ENCODE results near the gene MYCL.
"Not testable (repeated sequence)": the region's sequence is repeated elsewhere in the genome, so short reads cannot be mapped to it uniquely, and the experiment has no call there.

The MYCL gene

DNA sequence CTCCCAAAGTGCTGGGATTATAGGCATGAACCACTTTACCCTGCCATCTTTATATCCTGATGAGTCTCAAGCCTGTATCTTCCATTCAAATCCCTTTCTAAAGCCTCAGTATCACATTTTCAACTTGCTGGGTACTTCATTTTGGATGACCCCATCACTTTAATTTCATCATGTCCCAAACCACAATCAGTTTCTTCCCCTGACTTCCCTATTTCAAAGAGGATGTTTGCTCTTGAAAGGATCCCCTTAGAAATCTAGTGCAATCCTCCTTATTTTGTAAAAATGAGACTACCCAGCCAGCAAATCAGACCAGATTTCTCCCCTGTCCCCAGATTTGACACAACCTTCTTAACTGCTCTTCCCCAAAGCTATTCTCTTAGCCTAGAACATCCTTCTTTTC lies 11.4 kb downstream of the MYCL start:
- no peak for DNase-seq (ENCODE audit: low read depth)

DNA sequence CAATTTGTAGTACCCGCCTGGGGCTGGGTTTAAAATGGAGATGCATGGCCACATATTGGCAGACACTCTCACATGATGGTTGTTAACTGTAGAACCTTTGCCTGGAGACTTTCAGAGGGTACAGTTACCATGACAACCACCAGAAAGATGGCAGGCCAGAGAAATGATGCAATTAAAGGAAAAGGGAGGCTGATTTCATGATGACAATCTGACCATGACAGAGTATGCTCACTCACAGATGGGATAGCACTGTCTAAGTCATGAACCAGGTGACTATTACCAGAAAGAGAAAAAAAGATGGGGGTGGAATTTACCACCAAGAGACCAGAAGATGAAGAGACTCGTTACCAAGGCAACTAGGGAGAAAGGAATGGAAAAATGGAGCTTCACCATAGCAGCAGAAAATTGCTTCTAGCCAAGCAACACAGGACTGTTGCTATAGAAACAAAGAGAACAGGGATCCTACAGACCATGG lies 14.9 kb downstream of the MYCL start:
- peak; percentile 21 for DNase-seq (ENCODE audit: low read depth)

DNA sequence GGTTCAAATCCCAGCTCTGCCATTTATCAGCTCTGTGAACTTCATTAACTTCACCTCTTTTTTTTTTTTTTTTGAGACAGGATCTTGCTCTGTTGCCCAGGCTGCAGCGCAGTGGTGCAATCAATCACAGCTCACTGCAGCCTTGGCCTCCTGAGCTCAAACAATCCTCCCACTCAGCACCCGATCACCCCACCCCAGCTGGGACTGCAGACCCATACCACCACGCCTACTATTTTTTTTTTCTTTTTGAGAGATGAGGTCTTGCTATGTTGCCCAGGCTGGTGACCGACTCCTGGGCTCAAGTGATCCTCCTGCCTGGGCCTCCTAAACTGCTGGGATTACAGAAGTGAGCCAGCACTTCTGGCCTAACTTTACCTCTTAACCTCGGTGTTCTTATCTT lies 16.2 kb downstream of the MYCL start:
- DNase-seq (ENCODE audit: low read depth), result no peak

DNA sequence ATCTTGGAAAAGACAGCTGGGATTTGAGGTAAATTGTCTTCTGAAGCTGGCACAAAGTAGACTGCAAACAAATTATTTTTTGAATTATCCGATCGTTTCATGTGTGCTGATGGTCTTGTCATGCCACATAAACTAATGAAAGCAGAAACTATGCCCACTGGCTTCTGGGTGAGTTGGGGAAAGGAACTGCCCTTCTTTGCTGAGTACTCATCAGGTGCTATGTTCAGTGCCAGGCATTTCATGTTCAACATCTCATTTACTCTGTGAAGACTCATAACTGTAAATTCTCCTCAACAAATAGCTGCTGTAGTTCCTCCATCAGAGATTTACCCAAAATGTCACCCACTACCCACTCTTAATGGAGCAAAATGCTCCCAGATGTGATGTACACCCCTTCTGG lies 19.6 kb downstream of the MYCL start:
- no peak for DNase-seq (ENCODE audit: low read depth)

DNA sequence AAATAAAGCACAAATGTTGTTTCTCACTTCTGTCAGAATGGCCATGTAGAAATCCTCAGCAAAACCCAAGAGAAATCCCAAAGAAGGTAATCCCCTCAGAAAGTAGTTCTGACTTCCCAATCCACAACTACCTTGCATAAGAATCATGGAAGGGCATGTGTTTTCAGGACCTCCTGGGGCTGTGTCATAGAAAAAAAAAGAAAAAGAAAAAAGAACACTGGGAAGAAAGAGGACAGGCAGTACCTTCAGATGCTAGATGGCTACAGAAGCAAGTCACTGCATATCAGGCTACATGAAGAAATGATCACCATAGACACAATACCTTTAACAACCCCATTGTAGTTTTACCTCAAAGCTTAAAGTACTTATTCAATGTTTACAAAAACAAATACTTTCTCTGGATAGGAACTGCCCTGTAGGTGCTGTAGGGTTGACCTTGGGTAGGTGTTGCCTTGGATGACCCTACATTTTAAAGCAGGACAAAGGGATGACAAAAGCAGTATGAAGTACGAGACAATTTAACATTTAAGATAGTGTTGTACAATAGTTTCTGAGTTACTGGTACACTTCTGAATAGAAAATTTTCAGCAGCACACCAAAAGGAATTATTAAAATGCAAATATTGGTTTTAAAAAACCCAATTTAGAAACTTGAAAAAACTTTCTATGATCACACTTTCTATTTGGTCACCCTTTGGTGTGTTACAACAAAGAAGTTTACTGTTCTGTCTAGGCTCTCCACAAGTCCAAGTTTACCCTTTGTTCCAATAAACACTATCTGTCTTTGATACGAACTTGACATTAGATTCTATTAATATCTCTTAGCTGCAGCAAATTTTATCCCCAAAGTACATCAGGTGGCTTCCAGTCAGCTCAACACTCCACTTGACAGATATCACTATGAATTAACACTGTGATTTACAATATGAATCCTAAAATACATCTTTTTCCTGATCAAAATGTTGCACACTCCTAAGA lies 23.4 kb downstream of the MYCL start:
- no peak for DNase-seq (ENCODE audit: low read depth)

DNA sequence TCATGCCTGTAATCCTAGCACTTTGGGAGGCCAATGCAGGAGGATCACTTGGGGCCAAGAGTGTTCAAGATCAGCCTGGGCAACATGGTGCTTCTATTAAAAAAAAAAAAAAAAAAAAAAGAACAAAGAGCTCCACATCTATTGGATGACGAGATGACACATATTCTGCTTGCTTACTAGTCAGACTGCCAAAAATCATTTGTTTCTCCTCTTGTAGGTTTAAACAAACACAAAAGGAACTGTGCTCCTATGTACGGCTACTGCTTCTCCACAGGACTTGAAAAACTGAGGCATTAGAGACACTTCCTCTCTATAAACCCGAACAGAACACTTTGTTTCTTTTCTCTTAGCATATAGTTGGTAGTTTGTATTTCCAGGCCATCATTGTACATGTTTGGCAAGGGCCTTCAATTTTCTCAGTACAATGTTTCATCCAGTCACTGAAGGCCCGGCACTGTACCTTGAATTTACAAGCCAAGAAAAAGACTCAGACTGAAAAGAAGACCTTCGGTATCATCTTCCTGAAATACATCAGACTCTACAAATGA lies 24.4 kb downstream of the MYCL start:
- DNase-seq (ENCODE audit: low read depth), result no peak

DNA sequence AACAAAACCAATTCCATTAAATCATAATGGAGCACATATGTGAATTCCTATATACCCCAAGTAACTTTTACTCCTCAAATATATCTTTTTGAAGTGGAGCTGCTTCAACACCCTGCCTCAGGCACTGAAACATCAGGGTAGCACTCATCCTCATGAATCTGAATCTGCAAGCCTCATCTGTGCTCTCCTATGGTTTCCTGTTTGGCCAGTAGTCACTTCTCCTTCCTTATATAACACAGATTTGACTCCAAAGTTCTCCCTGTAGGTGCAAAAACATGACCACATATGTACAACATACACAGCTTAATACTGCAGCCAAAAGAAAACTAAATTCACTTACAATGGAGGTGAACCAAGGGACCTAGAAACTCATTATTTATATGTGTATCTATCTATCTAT lies 25.6 kb downstream of the MYCL start:
- no peak for DNase-seq (ENCODE audit: low read depth)

DNA sequence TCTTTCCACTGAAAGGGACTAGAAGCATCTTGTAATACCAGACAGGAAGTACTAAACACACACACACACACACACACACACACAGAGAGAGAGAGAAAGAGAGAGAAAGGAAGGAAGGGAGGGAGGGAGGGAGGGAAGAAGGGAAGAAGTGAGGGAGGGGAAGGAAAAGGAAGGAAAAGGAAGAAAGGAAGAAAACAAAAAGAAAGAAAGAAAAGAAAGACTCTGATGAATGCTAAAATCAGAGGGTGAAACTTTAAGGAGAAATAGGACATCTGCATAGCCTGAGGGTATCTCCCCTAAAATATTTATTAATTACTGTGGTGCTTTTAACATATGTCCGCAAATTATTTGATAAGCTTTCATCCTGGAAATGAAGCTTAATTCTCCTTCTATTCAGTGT lies 29.0 kb downstream of the MYCL start:
- DNase-seq (ENCODE audit: low read depth), result no peak

DNA sequence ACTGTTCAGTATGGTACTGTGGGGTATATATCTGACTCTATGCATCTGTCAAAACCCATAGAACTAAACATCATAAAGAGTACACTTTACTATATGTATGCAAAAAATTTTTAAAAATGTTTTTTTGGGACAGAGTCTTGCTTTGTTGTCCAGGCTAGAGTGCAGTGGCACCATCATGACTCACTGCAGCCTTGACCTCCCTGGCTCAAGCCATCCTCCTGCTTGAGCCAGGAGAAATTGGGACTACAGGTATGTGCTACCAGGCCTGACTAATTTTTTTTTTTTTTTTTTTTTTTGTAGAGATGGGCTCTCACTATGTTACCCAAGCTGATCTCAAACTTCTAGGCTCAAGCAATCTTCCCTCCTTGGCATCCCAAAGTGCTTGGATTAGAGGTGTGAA lies 29.9 kb downstream of the MYCL start:
- DNase-seq (ENCODE audit: low read depth), result no peak

DNA sequence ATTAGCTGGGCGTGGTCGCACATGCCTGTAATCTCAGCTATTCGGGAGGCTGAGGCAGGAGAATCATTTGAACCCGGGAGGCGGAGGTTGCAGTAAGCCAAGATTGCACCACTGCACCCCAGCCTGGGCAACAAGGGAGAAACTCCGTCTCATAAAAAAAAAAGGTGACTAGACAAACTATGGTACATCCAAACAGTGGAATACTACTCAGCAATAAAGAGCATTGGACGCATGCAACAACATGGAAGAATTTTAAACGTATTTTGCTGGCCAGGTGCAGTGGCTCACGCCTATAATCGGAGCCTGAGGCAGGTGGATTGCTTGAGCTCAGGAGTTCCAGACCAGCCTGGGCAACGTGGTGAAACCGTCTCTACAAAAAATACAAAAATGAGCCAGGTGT lies 30.7 kb downstream of the MYCL start:
- DNase-seq (ENCODE audit: low read depth), result not testable (repeated sequence)

DNA sequence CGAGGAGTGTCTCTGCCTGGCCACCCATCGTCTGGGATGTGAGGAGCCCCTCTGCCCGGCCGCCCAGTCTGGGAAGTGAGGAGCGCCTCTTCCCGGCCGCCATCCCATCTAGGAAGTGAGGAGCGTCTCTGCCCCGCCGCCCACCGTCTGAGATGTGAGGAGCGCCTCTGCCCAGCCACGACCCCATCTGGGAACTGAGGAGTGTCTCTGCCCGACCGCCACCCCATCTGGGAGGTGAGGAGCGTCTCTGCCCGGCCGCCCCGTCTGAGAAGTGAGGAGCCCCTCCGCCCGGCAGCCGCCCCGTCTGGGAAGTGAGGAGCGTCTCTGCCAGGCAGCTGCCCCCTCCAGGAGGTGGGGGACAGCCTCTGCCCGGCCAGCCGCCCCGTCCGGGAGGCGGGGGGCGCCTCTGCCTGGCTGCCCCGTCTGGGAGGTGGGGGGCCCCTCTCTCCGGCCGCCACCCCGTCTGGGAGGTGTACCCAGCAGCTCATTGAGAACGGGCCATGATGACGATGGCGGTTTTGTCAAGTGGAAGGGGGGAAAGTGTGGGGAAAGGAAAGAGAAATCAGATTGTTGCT lies 32.1 kb downstream of the MYCL start:
- not testable (repeated sequence) for DNase-seq (ENCODE audit: low read depth)

DNA sequence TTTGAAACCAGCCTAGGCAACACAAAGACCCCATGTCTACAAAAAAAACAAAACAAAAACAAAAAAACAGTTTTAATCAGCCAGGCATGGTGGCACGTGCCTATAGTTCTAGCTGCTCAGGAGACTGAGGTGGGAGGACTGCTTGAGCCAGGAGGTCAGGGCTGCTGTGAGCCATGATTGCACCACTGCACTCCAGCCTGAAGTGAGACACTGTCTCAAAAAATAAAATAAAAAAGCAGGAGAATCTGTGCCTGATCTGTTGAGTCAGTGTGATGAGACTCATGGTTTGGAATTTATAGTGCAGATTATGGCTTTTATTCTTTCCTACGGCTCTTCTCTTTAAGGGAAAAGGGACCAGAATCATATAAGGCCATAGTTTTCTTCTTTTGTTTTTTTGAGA lies 35.0 kb downstream of the MYCL start:
- peak; percentile 17 for DNase-seq (ENCODE audit: low read depth)

DNA sequence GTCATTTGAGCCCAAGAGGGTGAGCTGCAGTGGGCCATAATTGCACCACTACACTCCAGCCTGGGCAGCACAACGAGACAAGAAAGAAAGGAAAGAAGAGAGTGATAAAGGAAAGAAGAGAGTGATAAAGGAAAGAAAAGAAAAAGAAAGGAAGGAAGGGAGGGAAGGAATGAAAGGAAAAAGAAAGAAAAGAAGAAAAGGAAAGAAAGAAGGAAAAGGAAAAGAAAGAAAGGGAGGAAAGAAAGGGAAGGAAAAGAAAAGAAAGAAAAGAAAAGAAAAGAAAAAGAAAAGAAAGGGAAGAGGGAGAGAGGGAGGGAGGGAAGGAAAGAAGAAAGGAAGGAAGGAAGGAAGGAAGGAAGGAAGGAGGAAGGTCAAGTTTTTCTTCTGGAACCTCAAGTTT lies 36.0 kb downstream of the MYCL start:
- no peak for DNase-seq (ENCODE audit: low read depth)

DNA sequence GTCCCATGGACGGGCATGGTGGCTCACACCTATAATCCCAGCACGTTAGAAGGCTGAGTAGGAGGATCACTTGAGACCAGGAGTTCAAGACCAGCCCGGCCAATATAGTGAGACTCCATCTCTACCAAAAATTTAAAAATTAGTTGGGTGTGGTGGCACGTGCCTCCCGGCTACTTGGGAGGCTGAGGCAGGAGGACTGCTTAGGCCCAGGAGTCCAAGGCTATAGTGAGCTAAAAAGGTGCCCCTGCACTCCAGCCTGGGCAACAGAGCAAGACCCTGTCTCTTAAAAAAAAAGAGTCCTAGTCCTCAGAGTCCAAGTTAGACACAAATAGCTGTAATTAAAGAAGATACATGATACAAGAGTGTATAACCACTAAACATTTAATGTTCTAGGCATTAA lies 38.5 kb downstream of the MYCL start:
- no peak for DNase-seq (ENCODE audit: low read depth)

DNA sequence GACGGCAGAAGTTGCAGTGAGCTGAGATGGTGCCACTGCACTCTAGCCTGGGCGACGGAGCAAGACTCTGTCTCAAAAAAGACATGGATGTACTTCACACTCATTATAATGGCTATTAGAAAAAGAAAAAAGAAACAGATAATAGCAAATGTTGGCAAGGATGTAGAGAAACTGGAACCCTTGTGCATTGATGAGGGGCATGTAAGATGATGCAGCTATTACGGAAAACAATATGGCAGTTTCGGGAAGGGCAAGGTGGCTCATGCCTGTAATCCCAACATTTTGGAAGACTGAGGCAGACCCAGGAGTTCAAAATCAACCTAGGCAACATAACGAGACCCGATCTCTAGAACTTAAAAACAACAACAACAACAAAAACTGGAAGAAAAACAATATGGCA lies 40.7 kb downstream of the MYCL start:
- DNase-seq (ENCODE audit: low read depth), result no peak

DNA sequence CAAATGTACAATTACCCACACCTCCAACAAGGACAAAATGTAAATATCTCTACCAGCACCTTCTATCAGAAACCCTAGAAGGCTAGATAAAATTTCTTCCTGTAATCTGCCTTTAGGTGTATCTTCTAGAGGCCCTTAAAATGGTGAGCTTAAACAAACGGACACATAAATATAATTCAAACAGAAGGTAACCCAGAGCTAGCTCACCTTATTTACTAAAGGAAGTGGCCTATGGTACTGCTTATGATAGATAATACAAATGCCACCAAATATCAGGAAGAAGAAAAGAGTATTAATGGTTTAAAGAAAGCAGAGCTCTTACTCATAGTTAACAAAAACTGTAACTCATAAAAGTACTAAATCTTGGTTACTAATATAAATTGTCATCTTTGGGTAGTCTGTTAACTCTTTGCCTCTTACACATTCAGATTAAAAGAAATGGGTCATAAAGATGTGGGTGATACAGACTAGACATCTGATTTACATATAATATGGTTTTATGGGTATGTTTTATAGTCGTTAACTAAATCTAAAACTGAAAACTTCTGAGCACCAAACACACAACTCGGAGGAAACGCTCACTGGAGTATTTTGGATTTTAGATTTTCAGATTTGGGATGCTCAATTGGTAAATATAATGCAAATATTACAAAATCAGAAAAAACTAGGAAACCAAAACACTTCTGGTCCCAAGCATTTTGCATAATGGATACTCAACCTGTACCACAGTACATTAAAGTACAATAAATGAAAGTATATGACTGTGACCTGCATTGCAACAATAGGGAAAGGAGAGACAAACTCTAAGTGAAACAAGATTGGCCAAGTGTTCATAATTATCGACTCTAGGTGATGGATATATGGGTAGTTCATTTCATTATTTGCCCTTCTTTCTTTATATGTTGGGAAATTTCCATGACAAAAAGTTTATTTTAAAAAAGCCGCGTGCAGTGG lies 41.6 kb downstream of the MYCL start:
- DNase-seq (ENCODE audit: low read depth), result no peak

DNA sequence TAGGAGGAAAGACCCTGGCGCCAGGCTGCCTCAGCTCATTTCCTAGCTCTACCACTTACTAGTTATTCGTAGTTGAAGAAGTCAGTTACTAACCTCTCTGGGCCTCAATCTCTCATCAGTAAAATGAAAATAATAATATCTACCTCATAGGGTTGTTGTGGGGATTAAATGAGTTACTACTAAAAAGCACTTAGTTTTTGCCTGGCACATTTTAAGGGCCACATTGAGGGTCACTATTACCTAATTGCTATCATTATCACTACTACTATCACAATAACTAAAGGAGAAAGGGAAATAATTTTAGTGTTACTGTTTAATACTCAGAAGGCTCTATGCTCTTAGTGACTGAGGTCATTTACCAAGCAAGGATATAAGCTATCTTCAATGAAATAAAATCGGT lies 43.4 kb downstream of the MYCL start:
- DNase-seq (ENCODE audit: low read depth), result no peak

DNA sequence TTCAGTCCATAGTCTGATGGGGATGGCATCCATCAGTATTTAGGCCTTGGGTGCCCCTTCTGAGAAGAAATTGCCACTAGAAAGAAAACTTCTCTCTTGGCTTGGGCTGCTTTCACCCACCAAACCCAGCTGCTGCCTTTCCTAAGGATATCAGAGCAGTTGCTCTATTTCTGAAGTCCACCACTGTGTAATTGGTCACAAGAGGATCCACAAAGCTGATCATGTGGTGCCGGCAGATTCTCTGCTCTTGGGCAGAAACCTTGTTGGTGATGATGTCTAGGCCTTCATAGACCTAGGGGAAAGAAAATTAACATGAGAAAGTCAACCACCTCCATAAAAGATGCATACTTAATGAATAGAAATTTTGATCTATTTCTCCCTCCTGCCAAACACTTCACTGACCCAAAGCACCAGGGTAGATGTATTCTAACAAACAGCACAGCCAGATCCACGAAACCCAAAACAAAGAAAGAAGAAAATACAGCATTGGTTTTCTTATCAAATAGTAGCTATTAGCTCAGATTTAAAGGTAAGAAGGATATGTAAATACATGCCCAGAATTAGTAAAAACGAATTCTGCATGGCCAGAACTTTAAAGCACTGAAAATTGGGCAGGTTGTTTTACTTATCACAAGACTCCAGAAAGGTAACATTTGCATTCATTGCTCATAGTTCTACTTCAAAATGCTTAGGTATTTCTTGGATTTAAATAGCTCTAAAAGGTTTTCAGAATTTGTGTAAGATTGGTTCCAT lies 44.4 kb downstream of the MYCL start:
- no peak for DNase-seq (ENCODE audit: low read depth)

DNA sequence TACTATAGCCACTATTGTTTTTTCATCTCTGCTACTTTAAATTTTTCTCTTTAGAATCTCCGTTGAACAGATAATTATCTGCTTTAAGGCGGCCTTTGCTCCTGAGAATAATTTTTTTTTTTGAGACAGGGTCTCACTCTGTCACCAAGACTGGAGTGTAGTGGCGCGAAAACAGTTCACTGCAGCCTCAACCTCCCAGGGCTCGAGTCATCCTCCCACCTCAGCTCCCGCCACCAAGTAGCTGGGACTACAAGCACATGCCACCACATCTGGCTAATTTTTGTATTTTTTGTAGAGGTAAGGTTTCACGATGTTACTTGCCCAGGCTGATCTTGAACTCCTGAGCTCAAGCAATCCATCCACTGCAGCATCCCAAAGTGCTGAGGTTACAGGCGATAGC lies 47.0 kb downstream of the MYCL start:
- no peak for DNase-seq (ENCODE audit: low read depth)

DNA sequence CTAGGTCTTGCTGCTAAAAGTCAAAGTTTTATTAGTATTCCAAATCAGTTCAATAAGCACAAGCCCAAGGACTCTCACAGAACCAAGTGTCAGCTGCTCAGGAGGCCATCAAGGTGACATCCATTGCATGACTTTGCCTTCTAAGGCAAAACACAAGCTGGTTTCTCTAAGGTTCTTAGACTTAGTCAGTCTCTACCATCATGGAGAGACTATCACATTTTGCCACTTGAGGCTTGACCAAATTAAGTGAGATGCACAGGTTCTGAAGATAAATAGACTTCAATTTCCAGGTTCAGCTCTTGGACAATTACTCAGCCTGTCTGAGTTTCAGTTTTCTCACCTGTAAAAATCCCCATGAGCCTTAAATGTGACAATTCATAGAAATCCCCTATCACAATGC lies 47.4 kb downstream of the MYCL start:
- no peak for DNase-seq (ENCODE audit: low read depth)

DNA sequence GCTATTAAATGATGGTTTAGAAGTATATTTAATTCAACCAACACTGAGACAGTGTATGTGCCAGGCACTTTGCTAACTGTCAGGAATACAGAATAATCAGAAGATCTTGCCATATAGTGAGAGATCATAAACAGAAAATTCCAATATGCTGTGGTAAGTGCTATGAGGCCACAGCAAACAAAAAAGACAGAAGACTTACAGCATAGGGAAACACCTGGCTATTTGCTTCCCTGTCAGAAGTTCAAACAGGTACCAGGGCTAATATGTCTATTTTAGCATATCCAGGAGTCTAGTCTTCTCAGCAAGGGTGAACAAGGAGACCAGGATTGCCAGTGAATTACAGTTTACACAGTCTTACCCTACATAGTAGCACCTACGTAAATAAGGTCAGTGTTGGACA lies 48.8 kb downstream of the MYCL start:
- DNase-seq (ENCODE audit: low read depth), result no peak

Measured in fibroblast of the conjunctiva (primary cell).